ENCODE results near the gene ZBTB38.

DNA sequence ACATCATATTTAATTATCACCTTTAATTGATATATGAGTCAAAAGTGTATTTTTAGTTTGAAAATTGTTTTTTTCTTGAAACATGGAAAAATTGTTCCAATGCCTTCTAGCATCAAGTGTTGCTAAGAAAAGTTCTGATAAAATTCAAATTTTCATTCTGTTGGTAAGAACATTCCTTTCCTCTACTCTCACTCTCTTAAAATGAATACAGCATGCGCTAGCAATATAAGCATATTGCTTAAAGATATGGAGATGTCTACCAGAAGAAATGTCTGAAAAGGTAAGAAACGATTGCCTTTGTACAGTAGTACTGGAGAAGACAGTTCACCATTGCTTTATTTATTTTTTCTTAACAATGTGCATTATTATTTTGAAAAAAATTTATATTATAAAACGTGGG lies 17.6 kb upstream of the ZBTB38 start:
- TF ChIP-seq POLR2A (IDR thresholded peaks at IDR 0.05) (no peak), EP300 (IDR thresholded peaks at IDR 0.05) (no peak), POLR2AphosphoS5 (IDR thresholded peaks at IDR 0.05) (no peak)
- TF ChIP-seq, protein P1, sequence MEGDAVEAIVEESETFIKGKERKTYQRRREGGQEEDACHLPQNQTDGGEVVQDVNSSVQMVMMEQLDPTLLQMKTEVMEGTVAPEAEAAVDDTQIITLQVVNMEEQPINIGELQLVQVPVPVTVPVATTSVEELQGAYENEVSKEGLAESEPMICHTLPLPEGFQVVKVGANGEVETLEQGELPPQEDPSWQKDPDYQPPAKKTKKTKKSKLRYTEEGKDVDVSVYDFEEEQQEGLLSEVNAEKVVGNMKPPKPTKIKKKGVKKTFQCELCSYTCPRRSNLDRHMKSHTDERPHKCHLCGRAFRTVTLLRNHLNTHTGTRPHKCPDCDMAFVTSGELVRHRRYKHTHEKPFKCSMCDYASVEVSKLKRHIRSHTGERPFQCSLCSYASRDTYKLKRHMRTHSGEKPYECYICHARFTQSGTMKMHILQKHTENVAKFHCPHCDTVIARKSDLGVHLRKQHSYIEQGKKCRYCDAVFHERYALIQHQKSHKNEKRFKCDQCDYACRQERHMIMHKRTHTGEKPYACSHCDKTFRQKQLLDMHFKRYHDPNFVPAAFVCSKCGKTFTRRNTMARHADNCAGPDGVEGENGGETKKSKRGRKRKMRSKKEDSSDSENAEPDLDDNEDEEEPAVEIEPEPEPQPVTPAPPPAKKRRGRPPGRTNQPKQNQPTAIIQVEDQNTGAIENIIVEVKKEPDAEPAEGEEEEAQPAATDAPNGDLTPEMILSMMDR (IDR thresholded peaks at IDR 0.05): no peak

All from suprapubic skin (tissue), 4 donors.